GM23338 (cell line): ENCODE measurements around the gene FOXN1. TPM values are rescaled to one million over a fixed set of nuclear protein-coding genes. Genes with fewer than 3 reads are reported as not detected.

Experiments
- ATAC-seq: fragments of 200-7000 bp; cut with Tn5 transposase; 3 replicates; pipeline ENCODE4 v1.9.1; 2020
- DNase-seq: peaks from one replicate; pipeline ENCODE4 v3.0.0-alpha.2; 2015; ENCODE audit warnings: low spot score
- H2AFZ ChIP-seq: fragments of 200-600 bp; sonication (generic); 2 replicates; pipeline ENCODE4 v1.8.0; 2016; ENCODE audit warnings: antibody characterized with exemption, mild to moderate bottlenecking, moderate library complexity
- H3F3A ChIP-seq: fragments of 200-600 bp; sonication (generic); replicated peaks from 2 replicates; pipeline ENCODE4 v1.8.0; 2017; ENCODE audit warnings: antibody characterized with exemption, mixed run types, low read depth
- H3K27ac ChIP-seq: fragments of 200-600 bp; sonication (generic); 2 replicates; pipeline ENCODE4 v1.6.1; 2016; ENCODE audit warnings: low read depth
- H3K27me3 ChIP-seq: fragments of 200-600 bp; sonication (generic); 2 replicates; pipeline ENCODE4 v1.8.0; 2016; ENCODE audit warnings: mild to moderate bottlenecking, mixed run types, moderate library complexity; ENCODE audit not compliant: insufficient read depth
- H3K36me3 ChIP-seq: fragments of 200-600 bp; sonication (generic); 2 replicates; pipeline ENCODE4 v1.8.0; 2016; ENCODE audit warnings: mild to moderate bottlenecking; ENCODE audit not compliant: insufficient read depth
- H3K4me1 ChIP-seq: fragments of 200-600 bp; sonication (generic); 2 replicates; pipeline ENCODE4 v1.8.0; 2016; ENCODE audit warnings: mild to moderate bottlenecking, moderate library complexity; ENCODE audit not compliant: insufficient read depth
- H3K4me2 ChIP-seq: fragments of 200-600 bp; sonication (generic); 2 replicates; pipeline ENCODE4 v1.7.1; 2017; ENCODE audit warnings: mixed run types
- H3K4me3 ChIP-seq: fragments of 200-600 bp; sonication (generic); 2 replicates; pipeline ENCODE4 v1.6.1; 2016; ENCODE audit warnings: mixed run types
- H3K79me2 ChIP-seq: fragments of 200-600 bp; sonication (generic); replicated peaks from 2 replicates; pipeline ENCODE4 v1.8.0; 2017; ENCODE audit warnings: mild to moderate bottlenecking; ENCODE audit not compliant: insufficient read depth
- H3K9me2 ChIP-seq: fragments of 200-600 bp; sonication (generic); 2 replicates; pipeline ENCODE4 v1.8.0; 2017; ENCODE audit not compliant: insufficient read depth
- H4K20me1 ChIP-seq: fragments of 200-600 bp; sonication (generic); replicated peaks from 2 replicates; pipeline ENCODE4 v1.8.0; 2017; ENCODE audit warnings: mild to moderate bottlenecking; ENCODE audit not compliant: insufficient read depth
- H3K27ac Mint-ChIP-seq: 2 replicates; pipeline ENCODE4 v1.8.0; 2020; ENCODE audit warnings: inconsistent platforms, mild to moderate bottlenecking, moderate library complexity, mixed read lengths
- H3K27me3 Mint-ChIP-seq: 3 replicates; pipeline ENCODE4 v1.8.0; 2022; ENCODE audit warnings: low read depth, mild to moderate bottlenecking, moderate library complexity, mixed read lengths, inconsistent platforms; ENCODE audit not compliant: insufficient read depth, poor library complexity
- H3K36me3 Mint-ChIP-seq: 3 replicates; pipeline ENCODE4 v1.8.0; 2021; ENCODE audit warnings: low read depth, mild to moderate bottlenecking, inconsistent platforms, moderate library complexity, mixed read lengths
- H3K4me1 Mint-ChIP-seq: 3 replicates; pipeline ENCODE4 v1.8.0; 2020; ENCODE audit warnings: mild to moderate bottlenecking, inconsistent platforms, mixed read lengths
- H3K4me3 Mint-ChIP-seq: 3 replicates; pipeline ENCODE4 v1.8.0; 2021; ENCODE audit warnings: moderate library complexity, mild to moderate bottlenecking, inconsistent platforms, mixed read lengths
- H3K9me3 Mint-ChIP-seq: 3 replicates; pipeline ENCODE4 v1.8.0; 2020; ENCODE audit warnings: moderate library complexity, mild to moderate bottlenecking, inconsistent platforms, mixed read lengths
- CTCF ChIP-seq, 2 experiments: fragments of 200-600 bp in 1 of 2; sonication (generic) in 1 of 2; conservative IDR thresholded peaks; 2 replicates each; pipeline versions ENCODE4 v1.5.1 to v1.6.1; 2016 to 2017; ENCODE audit warnings: antibody characterized with exemption in 2 of 2, low read depth in 2 of 2, mild to moderate bottlenecking in 2 of 2, moderate library complexity in 1 of 2
- polyA plus RNA-seq: library from polyadenylated mRNA; unstranded; fragments of >200 nt; fragmentation: Nextera tagmentation; extraction: Ambion mirVana; gene quantifications from 2 replicates; pipeline ENCODE4 v1.2.1, GENCODE V29; 2016
- total RNA-seq: library from RNA; depleted of rRNA; stranded (reverse); fragments of >200 nt; shearing (Covaris generic); gene quantifications from 2 replicates; pipeline ENCODE4 v1.2.3, GENCODE V29; 2014
- TF ChIP-seq, protein P1 (sequence below): fragments of 250-450 bp; sonication (Bioruptor Pico); IDR thresholded peaks from 2 replicates; pipeline ENCODE4 v1.5.0; 2020; ENCODE audit warnings: mild to moderate bottlenecking, moderate library complexity

Gene FOXN1
- total and polyA plus RNA-seq, 2 experiments from 2014 or later, result not detected

- no peaks in the 10 kb centered on the region for H3F3A ChIP-seq
- no peaks in the 10 kb centered on the region; the same call in 2 of the 3 replicates for H3K9me3 Mint-ChIP-seq
- ATAC-seq, result no peak
Measured at GRCh38 chr17:28499364-28499664, 6.8 kb upstream of the FOXN1 start.

More at GRCh38 chr17:28499364-28499664, 6.8 kb upstream of the FOXN1 start:
- H3K4me3 ChIP-seq, result no peak overlapping the region
- H4K20me1 ChIP-seq, result no peaks in the 10 kb centered on the region
- H3K4me1 ChIP-seq, result peaks cover 11% of the 10 kb centered on the region; the same call in 1 of the 2 replicates
- no peaks in the 10 kb centered on the region for H3K27me3 ChIP-seq
- H3K27ac ChIP-seq, result no peak overlapping the region
- no peaks in the 10 kb centered on the region for H3K9me2 ChIP-seq
- Mint-ChIP-seq H3K4me1 (peaks cover 28% of the 10 kb centered on the region), H3K4me3 (no peak overlapping the region), H3K27me3 (peaks cover 14% of the 10 kb centered on the region), H3K27ac (no peak overlapping the region), H3K36me3 (no peaks in the 10 kb centered on the region)
- no peak for DNase-seq
- no peak for TF ChIP-seq CTCF (conservative IDR thresholded peaks at IDR 0.05; ENCODE audit: low read depth in 2 of 2)
- TF ChIP-seq, protein P1, sequence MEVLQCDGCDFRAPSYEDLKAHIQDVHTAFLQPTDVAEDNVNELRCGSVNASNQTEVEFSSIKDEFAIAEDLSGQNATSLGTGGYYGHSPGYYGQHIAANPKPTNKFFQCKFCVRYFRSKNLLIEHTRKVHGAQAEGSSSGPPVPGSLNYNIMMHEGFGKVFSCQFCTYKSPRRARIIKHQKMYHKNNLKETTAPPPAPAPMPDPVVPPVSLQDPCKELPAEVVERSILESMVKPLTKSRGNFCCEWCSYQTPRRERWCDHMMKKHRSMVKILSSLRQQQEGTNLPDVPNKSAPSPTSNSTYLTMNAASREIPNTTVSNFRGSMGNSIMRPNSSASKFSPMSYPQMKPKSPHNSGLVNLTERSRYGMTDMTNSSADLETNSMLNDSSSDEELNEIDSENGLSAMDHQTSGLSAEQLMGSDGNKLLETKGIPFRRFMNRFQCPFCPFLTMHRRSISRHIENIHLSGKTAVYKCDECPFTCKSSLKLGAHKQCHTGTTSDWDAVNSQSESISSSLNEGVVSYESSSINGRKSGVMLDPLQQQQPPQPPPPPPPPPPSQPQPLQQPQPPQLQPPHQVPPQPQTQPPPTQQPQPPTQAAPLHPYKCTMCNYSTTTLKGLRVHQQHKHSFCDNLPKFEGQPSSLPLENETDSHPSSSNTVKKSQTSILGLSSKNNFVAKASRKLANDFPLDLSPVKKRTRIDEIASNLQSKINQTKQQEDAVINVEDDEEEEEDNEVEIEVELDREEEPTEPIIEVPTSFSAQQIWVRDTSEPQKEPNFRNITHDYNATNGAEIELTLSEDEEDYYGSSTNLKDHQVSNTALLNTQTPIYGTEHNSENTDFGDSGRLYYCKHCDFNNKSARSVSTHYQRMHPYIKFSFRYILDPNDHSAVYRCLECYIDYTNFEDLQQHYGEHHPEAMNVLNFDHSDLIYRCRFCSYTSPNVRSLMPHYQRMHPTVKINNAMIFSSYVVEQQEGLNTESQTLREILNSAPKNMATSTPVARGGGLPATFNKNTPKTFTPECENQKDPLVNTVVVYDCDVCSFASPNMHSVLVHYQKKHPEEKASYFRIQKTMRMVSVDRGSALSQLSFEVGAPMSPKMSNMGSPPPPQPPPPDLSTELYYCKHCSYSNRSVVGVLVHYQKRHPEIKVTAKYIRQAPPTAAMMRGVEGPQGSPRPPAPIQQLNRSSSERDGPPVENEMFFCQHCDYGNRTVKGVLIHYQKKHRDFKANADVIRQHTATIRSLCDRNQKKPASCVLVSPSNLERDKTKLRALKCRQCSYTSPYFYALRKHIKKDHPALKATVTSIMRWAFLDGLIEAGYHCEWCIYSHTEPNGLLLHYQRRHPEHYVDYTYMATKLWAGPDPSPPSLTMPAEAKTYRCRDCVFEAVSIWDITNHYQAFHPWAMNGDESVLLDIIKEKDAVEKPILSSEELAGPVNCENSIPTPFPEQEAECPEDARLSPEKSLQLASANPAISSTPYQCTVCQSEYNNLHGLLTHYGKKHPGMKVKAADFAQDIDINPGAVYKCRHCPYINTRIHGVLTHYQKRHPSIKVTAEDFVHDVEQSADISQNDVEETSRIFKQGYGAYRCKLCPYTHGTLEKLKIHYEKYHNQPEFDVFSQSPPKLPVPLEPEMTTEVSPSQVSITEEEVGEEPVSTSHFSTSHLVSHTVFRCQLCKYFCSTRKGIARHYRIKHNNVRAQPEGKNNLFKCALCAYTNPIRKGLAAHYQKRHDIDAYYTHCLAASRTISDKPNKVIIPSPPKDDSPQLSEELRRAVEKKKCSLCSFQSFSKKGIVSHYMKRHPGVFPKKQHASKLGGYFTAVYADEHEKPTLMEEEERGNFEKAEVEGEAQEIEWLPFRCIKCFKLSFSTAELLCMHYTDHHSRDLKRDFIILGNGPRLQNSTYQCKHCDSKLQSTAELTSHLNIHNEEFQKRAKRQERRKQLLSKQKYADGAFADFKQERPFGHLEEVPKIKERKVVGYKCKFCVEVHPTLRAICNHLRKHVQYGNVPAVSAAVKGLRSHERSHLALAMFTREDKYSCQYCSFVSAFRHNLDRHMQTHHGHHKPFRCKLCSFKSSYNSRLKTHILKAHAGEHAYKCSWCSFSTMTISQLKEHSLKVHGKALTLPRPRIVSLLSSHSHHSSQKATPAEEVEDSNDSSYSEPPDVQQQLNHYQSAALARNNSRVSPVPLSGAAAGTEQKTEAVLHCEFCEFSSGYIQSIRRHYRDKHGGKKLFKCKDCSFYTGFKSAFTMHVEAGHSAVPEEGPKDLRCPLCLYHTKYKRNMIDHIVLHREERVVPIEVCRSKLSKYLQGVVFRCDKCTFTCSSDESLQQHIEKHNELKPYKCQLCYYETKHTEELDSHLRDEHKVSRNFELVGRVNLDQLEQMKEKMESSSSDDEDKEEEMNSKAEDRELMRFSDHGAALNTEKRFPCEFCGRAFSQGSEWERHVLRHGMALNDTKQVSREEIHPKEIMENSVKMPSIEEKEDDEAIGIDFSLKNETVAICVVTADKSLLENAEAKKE, result no peak
- no peak overlapping the region for H3K4me2 ChIP-seq
- no peak overlapping the region for H2AFZ ChIP-seq
- no peaks in the 10 kb centered on the region for H3K79me2 ChIP-seq
- H3K36me3 ChIP-seq, result no peaks in the 10 kb centered on the region
